NCI-H2227 (cell line): ENCODE data around the gene SCAMP2.
"Not testable (repeated sequence)": the region's sequence is repeated elsewhere in the genome, so short reads cannot be mapped to it uniquely, and the experiment has no call there.

Source experiments
- DNase-seq: peaks from one replicate; lab custom pipeline; 2025; ENCODE audit not compliant: unreplicated experiment; lab: John Stamatoyannopoulos, UW

Gene SCAMP2

DNA sequence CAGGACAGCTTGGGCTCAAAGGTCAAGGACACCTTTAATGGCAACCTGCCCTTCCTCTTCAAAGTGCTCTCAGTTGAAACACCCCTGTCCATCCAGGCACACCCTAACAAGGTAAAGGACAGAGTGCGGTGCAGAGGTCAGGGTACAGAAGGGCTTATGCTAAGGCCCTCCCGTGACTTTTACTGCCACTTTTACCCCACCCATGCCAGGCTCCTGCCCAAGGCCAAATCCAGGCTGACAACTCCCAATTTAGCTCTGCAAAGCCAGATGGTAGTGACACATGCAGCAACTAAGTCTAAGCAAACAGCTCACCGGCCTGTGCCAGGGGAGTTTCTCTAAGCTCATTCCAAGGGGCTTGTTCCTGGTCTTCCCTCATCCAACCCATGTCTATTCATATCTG lies 18.3 kb upstream of the SCAMP2 start:
- no peak for DNase-seq

DNA sequence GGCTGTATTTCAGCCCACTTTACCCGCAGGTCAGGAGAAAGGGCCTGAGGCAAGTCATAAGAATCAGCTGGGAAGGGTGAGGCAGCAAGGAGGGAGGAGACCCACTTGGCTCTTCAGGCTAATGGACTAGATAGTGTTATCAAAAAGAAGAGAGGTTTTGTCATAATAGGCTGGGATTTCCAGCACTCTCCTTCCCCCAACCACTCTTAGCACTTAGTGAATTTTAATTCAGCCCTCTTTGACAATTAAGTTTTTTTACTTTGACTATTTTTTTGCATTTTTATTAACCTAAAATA lies 17.4 kb upstream of the SCAMP2 start:
- no peak for DNase-seq

DNA sequence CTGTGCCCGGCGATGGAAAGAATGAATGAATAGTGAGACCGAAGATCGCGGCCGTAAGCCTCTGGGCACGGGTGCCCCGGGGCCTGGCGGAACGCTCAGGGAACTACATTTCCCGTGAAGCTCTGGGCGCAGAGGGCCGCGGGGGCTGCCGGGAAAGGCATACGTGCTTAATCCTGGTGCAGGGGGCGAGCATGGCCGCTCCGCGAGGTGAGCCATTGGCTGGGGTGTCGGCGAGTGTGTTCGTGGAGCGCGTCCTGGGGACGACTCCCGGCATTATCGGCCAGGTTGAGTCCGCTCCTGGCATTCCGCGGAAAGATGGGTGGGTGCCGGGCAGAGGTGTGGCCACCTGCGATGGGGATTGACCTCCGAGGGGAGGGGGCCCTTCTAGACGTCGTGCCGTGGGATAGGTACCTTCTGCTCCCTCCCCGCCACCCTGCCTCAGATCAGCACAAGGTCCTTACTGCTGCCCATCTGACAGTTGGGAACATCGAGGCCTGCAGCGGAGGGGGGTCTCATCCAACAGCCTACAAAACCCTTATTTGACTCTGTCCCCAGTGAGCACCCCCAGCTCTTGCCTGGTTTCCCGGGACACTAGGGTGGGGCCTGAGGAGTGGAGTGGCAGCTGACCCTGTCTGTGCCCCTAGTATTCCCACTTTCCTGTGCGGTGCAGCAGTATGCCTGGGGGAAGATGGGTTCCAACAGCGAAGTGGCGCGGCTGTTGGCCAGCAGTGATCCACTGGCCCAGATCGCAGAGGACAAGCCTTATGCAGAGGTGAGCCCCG lies 16.9 kb upstream of the SCAMP2 start, which contains the start of gene MPI:
Gene MPI, plus strand, starts transcription at position 160 of the 782 bp plus-strand sequence. Its CDS starts 32 bp downstream, at position 192.
- DNase-seq = peak; percentile 86

DNA sequence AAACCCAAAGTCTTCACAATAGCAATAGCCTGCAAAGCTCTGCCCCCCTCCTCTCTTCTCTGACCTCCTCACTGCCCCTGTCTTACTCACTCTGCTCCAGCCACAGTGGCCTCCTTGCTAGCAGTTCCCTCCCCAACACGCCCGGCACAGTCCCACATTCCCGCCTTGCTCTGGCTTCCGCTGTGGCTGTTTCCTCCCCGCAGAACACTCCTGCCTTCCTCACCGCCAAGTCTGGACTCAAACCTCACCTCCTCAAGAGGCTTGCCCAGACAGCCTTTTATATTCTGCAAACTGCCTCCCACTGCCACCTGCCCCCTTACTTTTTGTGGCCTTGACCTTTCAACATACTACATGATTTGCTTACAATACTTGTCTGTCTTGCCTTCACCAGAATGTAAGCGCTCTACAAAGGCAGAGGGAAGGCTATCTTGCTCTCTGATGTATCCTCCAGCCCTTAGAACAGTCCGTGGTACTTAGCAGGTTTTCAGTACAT lies 16.3 kb upstream of the SCAMP2 start:
- DNase-seq = peak; percentile 30

DNA sequence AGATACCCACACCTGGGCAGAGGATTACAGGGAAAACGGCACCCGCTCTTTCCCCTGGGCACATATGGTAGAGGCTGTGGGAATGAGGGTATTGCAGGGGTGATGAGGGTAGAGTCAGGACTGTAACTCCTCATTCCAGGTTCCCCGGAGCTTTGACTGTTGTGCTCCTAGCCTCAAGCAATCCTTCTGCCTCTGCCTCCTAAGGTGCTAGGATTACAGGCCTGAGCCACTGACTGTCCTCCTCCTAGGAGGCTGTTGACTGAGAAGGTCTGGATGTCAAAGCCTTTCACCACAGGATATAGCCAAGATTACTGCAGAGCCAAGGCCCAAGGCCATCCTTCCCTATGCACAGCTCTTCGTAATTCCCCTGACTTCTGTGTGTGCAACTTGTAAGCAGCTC lies 15.6 kb upstream of the SCAMP2 start:
- DNase-seq = no peak

DNA sequence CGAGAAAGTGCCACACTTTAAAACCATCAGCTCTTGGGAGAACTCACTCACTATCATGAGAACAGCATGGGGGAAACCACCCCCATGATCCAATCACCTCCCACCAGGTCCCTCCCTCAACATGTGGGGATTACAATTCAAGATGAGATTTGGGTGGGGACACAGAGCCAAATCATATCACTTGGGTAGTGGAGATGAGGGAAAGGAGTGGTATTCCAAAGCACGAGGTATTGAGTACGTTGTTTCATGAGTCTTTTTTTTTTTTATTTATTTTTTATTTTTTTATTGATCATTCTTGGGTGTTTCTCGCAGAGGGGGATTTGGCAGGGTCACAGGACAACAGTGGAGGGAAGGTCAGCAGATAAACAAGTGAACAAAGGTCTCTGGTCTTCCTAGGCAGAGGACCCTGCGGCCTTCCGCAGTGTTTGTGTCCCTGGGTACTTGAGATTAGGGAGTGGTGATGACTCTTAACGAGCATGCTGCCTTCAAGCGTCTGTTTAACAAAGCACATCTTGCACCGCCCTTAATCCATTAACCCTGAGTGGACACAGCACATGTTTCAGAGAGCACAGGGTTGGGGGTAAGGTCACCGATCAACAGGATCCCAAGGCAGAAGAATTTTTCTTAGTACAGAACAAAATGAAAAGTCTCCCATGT lies 14.5 kb upstream of the SCAMP2 start:
- DNase-seq = not testable (repeated sequence)

DNA sequence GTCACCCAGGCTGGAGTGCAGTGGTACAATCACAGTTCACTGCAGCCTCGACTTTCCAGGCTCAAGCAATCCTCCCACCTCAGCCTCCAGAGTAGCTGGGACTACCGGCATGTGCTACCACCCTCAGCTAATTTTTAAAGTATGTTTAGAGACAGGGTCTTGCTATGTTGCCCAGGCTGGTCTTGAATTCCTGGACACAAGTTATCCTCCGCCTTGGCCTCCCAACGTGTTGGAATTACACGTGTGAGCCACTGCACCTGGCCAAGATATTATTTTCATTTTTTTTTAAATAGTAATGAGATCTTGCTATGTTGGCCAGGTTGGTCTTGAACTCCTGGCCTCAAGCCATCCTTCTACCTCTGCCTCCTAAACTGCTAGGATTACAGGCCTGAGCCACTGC lies 12.3 kb upstream of the SCAMP2 start:
- no peak for DNase-seq

DNA sequence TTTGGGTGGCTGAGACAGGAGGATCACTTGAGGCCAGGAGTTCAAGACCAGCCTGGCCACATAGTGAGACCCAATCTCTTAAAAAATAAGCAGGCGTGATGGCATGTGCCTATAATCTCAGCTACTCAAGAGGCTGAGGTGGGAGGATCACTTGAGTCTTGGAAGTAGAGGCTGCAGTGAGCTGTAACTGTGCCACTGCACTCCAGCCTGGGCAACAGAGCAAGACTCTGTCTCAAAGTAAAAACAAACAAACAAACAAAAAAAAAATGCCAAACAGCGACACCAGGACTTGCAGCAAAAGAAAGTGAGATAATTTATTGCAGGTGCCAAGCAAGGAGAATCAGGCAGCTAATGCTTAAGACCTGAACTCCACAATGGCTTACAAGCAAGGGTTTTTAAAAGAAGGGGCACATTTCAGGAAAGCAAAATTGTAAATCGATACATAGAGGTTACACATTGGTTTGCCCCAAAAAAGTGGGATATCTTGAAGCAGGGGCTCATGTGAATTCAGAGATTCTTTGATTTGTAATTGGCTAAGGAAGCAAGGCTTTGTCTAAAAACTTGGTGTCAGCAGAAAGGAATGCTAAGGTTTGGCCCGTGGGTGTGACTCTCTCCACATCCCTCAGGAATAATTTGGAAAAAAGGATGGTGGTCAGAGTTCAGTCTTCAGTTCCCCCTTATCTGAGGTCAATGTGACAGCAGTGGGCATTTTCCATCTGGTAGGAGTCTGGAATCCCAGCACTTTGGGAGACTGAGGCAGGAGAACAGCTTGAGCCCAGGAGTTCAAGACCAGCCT lies 11.5 kb upstream of the SCAMP2 start:
- DNase-seq = no peak

DNA sequence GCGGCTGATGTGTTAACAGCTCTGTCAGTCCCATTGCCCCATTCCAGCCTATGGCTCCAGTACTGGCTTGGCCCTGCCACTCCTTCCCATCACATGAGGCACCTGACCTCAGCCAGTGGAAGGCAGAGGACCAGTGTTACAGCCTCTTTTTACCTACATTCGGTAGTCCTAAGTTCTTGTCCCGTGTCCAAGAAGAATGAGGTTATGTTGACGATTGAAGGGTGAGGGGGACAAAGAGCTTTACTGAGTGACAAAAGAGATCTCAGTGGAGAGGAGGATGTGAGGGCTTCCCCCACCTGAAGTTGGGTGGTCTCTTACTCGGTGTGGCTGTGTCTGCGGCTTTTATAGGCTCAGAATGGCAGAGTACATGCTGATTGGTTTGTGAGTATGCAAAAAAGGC lies 9.4 kb upstream of the SCAMP2 start:
- DNase-seq = no peak

DNA sequence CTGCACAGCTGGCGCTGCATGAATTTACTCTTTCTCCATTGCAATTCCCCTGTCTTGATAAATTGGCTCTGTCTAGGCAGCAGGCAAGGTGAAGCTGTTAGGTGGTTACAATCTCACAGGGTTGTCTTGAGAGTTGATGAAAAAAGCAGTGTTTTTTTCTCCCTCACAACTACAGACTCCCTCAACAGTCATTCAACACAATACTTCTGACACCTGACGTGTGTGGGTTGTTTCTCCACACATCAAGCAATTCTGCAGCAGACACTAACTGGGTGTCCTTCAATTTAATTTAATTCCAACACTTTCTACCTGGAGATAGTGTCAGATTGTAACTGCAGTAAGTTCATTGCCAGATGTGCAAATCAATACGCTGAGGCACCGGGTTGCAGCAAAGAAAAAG lies 5.1 kb upstream of the SCAMP2 start:
- DNase-seq = no peak

DNA sequence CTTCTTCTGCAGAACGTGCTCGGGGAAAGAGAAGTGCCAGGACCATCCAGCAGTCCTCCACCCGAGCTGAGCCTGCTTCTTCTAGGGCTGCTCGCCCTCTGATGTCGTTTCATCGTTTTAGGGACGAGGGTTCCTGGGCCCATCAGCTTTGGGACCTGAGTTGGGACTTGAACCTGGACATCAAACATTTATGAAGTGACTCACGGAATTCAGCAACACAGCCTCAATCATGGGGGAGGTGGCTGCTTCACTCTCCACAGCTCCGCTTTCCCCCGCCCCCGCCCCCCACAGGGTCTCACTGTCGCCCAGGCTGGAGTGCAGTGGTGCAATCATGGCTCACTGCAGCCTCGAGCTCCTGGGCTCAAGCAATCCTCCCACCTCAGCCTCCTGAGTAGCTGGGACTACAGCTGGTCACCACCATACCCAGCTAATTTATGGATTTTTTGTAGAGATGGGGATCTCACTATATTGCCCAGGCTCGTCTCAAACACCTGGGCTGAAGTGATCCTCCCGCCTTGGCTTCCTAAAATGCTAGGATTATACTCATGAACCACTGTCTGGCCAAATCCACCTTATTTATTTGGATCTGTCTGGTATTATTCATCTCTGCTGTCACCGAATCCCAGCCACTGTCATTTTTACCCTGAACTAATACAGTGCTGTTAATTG lies 725 bp upstream of the SCAMP2 start:
- peak; percentile 29 for DNase-seq

DNA sequence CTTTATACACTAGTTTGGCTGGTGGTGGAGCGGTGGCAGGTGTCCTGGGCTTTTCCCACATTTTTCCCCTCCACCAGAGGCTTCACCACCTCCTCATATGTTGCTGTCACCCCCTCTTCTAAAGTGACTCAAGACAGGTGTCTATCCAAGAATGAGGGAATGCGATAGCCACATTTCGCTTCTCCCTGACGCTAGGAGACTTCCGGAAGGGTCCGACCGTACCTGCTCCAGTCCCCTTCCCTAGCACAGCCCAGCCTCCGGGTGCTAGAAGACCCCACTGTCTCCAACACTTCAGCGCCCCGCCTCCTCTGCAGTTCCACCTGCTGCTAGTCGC lies 496 bp downstream of the SCAMP2 start:
- no peak for DNase-seq

DNA sequence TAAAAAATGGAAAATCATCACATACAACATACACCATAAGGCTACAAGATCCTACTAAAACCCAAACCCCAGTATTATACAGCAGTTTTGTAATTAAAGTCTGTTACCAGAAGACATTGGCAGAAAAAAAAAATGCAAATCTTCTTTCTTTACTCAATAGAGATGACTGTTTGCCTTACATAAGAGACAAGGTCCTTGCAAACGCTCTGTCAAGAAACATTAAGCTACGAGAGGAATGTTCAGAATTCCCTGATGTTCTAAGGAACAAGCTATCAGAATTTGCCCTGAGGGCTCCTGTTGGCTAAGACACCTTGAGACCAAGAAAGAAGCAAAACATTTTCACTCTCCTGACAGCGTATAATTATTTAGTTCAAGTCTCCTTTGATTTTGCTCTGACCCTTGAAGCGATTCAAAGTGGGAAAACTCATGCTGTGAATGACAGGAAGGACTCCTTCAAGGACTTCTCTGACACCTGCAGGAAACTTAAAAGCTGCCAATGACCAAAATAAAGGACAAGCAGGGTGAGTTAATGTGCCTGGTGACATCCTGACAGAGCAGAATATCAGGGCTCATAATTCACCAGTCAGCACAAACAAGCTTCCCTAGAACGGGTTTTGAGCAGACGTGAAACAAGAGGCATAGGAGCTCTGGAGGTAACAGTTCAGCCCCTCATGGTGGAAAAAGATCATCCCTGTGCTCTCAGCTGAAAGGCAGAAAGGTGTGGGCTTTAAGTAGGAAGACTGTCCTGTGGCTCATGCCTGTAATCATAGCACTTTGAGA lies 2.5 kb downstream of the SCAMP2 start:
- peak; percentile 23 for DNase-seq

DNA sequence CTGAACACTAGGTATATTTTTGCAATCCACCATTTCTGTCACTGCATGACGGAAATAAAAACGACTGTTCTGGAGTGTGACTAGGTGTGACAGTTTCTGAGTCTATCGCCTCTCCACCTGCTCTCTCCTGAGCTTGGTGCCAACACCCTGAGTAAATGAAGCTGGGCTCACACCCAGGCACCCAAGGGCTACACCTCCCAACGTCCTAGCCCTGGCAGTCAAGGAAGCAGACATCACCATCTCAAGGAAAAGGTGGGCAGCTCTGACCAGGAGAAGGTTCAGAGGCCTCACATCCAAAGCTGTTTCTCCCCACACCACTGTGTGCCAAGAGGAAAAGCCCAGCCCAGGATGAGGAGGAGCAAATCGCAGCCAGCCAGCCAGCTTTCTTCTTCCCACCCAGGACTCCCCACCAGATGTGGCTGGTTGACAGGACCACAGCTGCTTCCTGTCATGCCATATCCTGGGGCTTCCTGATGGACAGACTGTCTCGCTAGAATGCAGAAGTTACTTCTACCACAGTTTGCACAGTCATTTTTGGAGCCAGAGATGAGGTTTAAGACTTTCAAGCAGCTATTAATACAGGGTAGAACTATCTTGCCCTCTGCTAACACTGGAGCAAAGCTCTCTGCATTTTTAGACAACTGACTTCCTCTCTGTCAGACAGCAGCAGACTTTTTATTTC lies 3.3 kb downstream of the SCAMP2 start:
- no peak for DNase-seq

DNA sequence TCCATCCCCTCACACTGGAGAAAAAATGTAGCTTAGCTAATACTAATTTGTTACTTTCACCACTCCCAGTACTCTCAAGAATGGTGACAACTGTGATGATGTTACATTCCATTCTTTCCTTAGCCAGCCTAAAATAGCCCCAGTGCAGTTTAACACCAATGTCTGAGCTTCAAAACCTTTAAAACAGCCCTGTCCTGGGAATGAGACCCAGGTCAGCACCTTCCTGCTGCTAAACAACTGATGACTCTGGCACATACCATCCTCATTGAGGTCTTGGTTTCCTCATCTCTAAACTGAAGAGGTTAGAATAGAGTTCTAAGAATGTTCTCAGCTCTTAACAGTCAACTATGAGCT lies 3.8 kb downstream of the SCAMP2 start:
- no peak for DNase-seq

DNA sequence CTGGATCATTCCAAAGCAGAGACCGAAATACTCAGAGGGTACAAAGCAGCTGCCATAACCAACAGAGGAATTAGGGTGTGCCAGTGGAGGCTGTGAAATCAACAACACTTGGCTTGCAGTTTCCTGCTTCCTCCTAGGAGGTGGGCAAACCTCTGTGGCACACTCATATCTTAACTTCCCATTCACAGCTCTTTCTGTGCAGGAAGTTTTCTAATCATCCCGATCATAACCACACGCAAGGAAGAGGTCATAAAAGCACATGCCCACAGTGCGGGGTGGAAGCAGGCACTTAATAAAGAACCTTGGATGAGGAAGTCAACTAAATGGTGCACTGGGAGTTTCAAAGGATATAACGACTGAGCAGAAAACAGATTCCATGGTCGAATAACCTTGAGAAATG lies 5.1 kb downstream of the SCAMP2 start:
- DNase-seq = no peak

DNA sequence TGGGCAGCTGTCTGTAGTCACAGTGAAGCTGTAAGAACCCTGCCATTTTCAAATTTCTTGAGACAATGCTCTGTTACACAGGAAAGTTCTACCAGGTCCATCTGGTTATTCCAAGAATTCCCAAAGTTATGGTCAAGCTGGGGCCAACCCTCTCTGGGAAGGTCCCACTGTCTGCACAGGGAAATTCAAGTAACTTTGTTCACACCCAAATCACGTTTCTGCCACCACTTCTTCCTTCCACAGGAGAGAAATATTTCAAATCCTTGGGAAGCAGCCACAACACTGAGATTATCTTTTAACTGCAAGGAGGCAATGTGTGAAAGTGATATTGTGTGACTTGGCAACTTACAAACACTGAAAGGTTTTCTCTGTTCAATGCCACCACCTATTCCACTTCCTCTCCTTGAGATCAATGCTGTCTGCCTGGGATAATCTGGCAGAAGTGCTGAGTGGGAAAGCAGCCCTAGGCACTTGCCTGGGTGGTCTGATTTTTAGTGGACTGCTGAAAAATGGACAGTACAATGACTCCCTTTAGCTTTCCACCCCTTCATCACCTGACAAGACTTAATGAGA lies 5.6 kb downstream of the SCAMP2 start:
- DNase-seq = no peak

DNA sequence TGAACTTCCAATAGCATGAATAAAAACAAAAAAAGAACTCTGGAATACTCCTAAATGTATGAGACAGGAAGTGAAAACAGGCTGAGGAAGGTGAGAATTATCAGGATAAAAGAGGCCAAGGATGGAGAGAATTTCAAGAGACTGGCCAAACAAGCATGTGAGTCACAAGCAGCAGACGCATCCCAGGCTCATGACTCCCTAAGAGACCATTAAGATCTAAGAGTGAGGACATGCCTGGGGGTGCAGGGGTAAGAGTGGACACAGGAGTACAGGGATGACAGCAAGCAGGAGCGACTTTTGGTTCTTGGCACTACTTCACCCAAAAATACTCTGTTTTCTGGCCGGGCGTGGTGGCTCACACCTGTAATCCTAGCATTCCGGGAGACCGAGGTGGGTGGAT lies 7.1 kb downstream of the SCAMP2 start:
- DNase-seq = no peak

DNA sequence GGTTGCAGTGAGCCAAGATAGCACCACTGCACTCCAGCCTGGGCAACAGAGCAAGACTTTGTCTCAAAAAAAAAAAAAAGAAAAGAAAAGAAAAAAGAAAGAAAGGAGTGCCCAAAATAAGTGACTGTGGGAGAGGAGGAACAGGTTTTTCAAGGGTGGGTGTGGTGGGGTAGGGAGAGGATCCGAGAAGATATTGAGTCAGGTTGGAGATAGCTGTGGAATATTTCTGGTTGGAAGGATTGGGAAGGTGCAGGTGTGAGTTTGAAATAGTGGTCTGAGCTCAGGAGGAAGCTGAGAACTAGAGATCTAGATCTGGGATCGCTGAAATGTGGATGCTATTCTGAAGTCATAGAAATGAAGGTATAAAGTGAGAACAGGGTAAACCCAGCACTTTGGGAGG lies 7.8 kb downstream of the SCAMP2 start:
- DNase-seq = no peak

DNA sequence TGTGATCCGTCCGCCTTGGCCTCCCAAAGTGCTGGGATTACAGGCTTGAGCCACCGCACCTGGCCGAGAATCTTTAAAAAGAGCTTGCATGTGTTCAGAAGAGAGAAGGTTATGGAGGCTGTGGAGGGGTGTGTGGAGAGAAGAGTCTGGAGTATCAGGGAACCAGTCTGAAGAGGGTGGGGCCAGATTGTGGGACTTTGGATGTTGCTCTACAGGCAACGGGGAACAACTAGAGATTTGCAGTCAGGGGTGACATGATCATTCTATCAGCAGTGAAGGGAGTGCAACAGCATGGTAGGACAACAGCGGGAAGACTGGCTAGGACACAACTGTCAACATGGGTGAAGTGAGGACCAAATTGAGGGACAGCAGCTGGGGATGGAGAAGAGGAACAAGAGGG lies 8.9 kb downstream of the SCAMP2 start:
- no peak for DNase-seq
